ENCODE data around the gene CRIP2.

Gene CRIP2

DNA sequence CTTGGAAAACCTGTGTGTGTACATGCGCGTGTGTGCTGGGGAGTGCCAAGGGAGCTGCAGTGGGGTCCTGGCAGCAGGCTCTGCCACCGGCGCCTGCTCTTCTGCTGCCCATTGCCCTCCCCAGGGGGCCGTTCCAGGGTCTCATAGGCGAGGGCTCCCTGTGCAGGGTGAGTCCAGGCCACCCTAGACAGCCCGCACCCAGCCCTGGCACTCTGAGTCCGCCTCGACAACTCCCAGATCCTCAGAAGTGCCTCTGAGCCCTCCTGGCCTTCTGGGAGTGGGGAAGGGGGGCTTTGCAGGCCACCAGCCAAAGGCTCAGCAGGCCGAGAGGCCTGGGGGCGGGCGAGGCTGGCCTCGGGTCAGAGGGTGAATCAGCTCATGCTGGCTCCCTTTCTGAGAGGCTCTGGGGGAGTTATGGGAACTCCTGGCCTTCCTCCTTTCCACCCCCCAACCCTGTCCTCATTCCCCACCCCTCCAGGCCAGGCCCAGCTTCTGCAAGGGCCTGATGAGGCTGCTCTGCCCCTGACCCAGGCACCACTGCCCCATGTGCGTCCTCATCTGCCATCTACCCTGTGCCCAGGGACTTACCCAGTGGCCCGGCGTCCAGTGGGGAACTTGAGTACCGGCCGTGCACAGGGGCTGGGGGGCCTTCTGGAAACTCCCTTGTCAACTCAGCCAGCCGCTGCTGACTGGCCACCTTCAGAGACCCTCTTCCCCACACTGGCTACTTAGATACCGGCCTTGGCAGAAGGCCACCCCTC, 14.3 kb downstream of the CRIP2 start:
- H4K20me1 ChIP-seq, result peaks cover 0 to 43% (median 13%) of the 10 kb centered on the region in 11 experiments; a peak in 15 of 22 replicates
- H3K4me3 ChIP-seq, result peak overlapping the region in 8 of 10 experiments; percentile 66 to 76 (median 70); a peak in 10 of 20 replicates

DNA sequence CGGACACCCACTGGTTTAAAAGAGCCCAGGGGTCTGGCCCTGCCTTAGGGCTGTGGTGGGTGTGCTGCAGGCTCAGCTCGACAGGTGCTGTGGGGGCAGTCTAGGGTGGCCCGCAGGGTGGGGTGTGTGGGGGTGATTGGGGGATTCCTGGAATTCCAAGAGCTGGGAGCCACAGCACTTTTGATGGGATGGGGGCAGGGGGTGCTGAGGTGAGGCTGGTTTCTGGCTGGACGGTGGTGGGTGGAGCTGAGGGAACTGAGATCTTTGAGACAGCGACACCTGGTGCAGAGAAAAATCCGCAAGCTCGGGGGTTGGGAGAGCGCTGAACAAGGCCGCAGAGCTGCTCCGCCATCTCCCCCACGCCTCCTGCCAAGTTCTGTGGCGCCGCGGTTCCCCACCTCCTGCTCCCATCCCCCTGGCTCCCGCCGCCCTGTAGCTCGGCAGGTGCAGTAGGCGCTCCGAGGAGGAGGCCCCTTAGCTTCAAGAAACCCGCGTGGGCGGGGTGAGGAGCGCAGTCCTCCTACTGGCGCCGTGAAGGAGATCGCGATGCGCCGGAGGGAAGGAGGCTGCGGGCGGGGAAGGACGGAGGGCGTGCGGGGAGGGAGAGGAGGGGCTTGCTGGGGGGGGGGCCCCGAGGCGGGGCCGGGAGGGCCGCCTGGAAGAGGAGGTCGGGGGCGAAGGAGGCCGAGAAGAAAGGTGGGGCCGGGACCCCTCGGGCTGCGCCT, 15.1 kb downstream of the CRIP2 start:
- Histone ChIP-seq H3K9ac (peak overlapping the region; percentile 76 to 89 (median 85)), H3K36me3 (peaks cover 0 to 25% (median 0%) of the 10 kb centered on the region in 11 experiments; a peak in 8 of 22 replicates), H3K9me3 (replicated peaks in 1 of 11) (no peaks in the 10 kb centered on the region), H3K27me3 (peaks cover 26 to 40% (median 37%) of the 10 kb centered on the region in 11 experiments), H4K20me1 (peaks cover 0 to 46% (median 16%) of the 10 kb centered on the region in 11 experiments; a peak in 15 of 22 replicates), H3K27ac (peak overlapping the region; percentile 72 to 92 (median 78)), H3K4me3 (peak overlapping the region; percentile 64 to 76 (median 70)), H3K4me1 (peaks cover 45 to 66% (median 59%) of the 10 kb centered on the region in 10 experiments), H3K4me2 (peak overlapping the region; percentile 97 to 100 (median 100))
- TF ChIP-seq Cebpa-rat (IDR thresholded peaks at IDR 0.05), result no peak

More for the DNA sequence above, 14.3 kb downstream of the CRIP2 start:
- no peak for TF ChIP-seq Cebpa-rat (IDR thresholded peaks at IDR 0.05)
- no peaks in the 10 kb centered on the region for H3K9me3 ChIP-seq (replicated peaks in 1 of 11)
- peaks cover 0 to 18% (median 0%) of the 10 kb centered on the region in 11 experiments; a peak in 6 of 22 replicates for H3K36me3 ChIP-seq
- H3K27me3 ChIP-seq, result peaks cover 26 to 41% (median 37%) of the 10 kb centered on the region in 11 experiments
- H3K4me1 ChIP-seq, result peaks cover 49 to 74% (median 66%) of the 10 kb centered on the region in 10 experiments
- H3K9ac ChIP-seq, result peak overlapping the region in 9 of 11 experiments; percentile 5 to 87 (median 85); a peak in 15 of 22 replicates
- 0 out of 22 replicates have a peak overlapping the region, but pooled peaks of 1 of the 11 experiments have one; percentile 91 for H3K27ac ChIP-seq
- H3K4me2 ChIP-seq, result peak overlapping the region; percentile 97 to 100 (median 100)

DNA sequence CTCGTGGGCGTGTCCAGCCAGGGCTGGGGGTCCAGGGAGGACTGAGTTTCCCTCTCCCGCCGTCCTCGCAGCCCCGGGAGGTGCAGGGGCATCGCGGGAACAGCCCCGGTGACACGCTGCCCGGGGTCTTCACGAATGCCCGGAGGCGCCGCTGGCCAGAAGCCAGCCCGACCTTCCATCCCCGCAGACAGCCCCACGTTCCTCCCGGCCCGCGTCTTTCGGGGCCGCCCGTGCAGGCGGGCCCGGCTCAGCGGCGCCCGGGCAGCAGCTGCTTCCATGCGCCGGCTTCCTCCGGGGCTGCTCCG, 15.6 kb downstream of the CRIP2 start:
- Histone ChIP-seq H3K27me3 (peaks cover 23 to 37% (median 35%) of the 10 kb centered on the region in 11 experiments), H3K27ac (peak overlapping the region; percentile 72 to 92 (median 78)), H3K9ac (peak overlapping the region; percentile 76 to 89 (median 85))

DNA sequence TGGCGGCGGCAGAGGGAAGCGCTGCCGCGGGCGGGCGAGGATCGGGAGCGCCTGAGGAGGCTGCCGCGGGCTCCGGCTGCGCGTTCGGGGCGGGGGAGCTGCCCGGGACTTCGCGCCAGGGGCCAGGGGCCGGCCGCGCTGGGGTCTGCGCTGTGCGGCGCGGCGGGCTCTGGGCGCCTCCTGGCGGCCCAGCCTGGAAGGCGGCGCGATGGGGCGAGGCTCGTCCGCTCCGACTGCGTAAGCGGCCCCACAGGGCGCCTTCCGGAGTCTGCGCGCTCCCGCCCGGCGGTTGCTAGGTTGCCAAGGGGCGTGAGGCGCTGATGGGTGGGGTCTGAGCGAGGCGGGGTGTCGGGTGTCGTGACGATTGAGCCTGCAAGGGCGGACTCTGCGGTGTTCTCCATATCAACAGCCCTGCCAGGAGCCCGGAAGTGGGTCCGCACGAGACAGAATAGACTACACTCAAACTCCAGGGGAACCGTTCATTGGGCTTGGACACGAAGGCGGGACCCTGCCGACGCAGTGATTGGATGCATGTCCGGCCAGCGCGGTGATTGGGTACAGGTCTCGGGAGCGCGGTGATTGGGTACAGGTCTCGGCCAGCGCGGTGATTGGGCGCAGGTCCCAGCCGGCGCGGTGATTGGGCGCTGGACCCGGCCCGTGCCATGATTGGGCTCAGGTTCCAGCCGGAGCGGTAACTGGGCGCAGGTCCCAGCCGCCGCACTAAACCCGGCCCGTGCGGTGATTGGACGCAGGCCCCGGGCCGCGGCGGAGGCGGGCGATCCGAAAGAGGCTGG, 16.1 kb downstream of the CRIP2 start, which contains the start of gene TEDC1:
TSS of gene TEDC1 (plus strand) at position 675 of the 794 bp plus-strand sequence. CDS start 130 bp downstream, outside the sequence.
- H3K27me3 ChIP-seq, result peaks cover 17 to 31% (median 30%) of the 10 kb centered on the region in 11 experiments
- H3K4me3 ChIP-seq, result peak within 1 kb of the TSS; percentile 73 to 89 (median 81)
- H3K4me1 ChIP-seq, result peaks cover 36 to 56% (median 48%) of the 10 kb centered on the region in 10 experiments
- H4K20me1 ChIP-seq, result peaks cover 0 to 51% (median 22%) of the 10 kb centered on the region in 11 experiments; a peak in 16 of 22 replicates
- peaks cover 0 to 25% (median 0%) of the 10 kb centered on the region in 11 experiments; a peak in 10 of 22 replicates for H3K36me3 ChIP-seq
- H3K9me3 ChIP-seq (replicated peaks in 1 of 11), result no peaks in the 10 kb centered on the region
- peak within 1 kb of the TSS; percentile 86 to 94 (median 91) for H3K9ac ChIP-seq
- no peak for TF ChIP-seq Cebpa-rat (IDR thresholded peaks at IDR 0.05)
- H3K4me2 ChIP-seq, result peak within 1 kb of the TSS; percentile 97 to 100 (median 100)
- H3K27ac ChIP-seq, result peak within 1 kb of the TSS; percentile 72 to 96 (median 91)

More for the DNA sequence above, 15.6 kb downstream of the CRIP2 start:
- Histone ChIP-seq H3K4me1 (peaks cover 40 to 61% (median 53%) of the 10 kb centered on the region in 10 experiments), H4K20me1 (peaks cover 0 to 49% (median 19%) of the 10 kb centered on the region in 11 experiments; a peak in 16 of 22 replicates), H3K4me2 (peak overlapping the region; percentile 97 to 100 (median 100)), H3K36me3 (peaks cover 0 to 25% (median 0%) of the 10 kb centered on the region in 11 experiments; a peak in 10 of 22 replicates), H3K4me3 (peak overlapping the region; percentile 64 to 76 (median 70)), H3K9me3 (replicated peaks in 1 of 11) (no peaks in the 10 kb centered on the region)
- TF ChIP-seq Cebpa-rat (IDR thresholded peaks at IDR 0.05), result no peak

DNA sequence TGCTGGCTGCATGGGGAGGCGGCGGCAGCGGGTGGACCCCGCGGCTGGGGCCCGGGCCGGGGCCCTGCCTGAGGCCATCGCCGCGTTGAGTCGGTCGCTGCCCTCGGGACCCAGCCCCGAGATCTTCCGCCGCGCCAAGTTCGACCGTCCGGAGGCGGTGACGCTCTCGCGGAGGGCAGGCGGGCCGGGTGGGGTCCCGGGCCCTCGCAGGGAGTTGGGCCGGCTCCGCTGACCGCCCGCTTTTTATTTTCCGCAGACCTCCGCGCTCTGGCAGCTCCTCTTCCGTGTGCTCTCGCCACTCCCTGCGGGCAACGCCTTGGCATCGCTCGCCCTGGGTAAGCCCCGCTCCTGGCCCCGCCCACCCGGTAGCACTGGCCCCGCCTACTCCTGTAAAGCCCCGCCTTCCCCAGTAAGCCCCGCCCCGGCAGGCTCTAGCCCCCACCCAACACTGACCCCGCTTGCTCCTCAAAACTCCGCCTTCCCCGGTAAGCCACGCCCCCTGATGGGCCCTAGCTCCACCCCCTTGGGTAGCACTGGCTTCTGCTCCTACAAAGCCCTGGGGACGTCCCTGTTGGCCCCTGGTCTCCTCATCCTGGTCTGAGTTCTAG, 16.8 kb downstream of the CRIP2 start:
- peak overlapping the region; percentile 65 to 89 (median 81) for H3K4me3 ChIP-seq
- H3K9ac ChIP-seq, result peak overlapping the region; percentile 76 to 94 (median 91); a peak in 21 of 22 replicates
- H4K20me1 ChIP-seq, result peaks cover 0 to 47% (median 17%) of the 10 kb centered on the region in 11 experiments; a peak in 16 of 22 replicates
- H3K4me2 ChIP-seq, result peak overlapping the region; percentile 71 to 96 (median 86)
- peaks cover 10 to 24% (median 23%) of the 10 kb centered on the region in 11 experiments for H3K27me3 ChIP-seq
- TF ChIP-seq Cebpa-rat (IDR thresholded peaks at IDR 0.05), result no peak
- no peaks in the 10 kb centered on the region for H3K9me3 ChIP-seq (replicated peaks in 1 of 11)
- H3K4me1 ChIP-seq, result peaks cover 29 to 49% (median 41%) of the 10 kb centered on the region in 10 experiments
- peaks cover 0 to 28% (median 0%) of the 10 kb centered on the region in 11 experiments; a peak in 10 of 22 replicates for H3K36me3 ChIP-seq
- peak overlapping the region in 10 of 11 experiments; percentile 82 to 96 (median 92); a peak in 21 of 22 replicates for H3K27ac ChIP-seq

DNA sequence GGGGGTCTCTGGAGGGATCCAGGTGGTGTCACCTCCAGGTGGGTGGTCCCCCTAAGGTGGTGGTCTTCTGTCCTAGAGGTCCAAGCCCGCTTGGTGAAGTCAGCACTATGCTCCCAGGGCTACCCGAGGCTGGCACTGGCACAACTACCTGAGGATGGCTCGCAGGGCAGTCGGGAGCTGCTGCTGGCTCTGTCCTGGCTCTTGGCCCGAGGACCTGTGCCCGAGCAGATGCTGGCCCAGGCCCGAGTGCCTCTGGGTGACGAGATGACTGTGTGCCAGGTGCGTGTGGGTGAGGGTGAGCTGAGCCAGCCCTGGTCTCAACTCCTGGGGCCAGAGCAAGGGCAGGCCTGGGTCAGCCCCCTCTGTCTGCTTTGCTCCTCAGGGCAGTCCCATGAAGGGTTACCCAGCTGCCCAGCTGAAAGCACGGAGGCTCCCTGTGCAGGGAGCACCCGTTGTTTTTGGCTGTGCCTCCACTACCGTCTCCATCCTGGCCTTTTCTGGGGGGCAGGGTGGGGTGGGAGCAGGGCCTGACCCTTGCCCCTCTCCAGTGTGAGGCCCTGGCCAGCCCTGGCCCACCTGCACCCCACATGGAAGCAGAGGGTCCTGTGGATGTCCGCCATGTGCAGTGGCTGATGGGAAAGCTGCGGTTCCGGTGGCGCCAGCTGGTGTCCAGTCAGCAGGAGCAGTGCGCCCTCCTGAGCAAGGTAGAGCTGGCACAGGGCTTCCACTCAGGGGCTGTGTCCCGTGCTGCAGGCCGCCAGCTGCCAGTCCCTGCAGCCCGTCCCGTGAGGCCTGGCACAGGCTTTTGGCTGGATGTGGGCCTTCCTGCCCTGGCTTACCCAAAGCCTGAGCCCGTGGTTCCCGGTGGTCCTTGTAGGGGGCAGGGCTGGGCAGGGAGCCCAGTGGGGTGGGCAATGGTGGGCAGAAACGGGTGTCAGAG, 17.7 kb downstream of the CRIP2 start:
- TF ChIP-seq Cebpa-rat (IDR thresholded peaks at IDR 0.05), result no peak
- Histone ChIP-seq H3K9ac (peak overlapping the region in 6 of 11 experiments; percentile 8 to 90 (median 22); a peak in 5 of 22 replicates), H3K4me2 (peak overlapping the region; percentile 34 to 96 (median 86); a peak in 20 of 22 replicates), H3K9me3 (replicated peaks in 1 of 11) (no peaks in the 10 kb centered on the region), H3K27ac (no peak overlapping the region; a peak in 2 of 22 replicates), H3K4me3 (peak overlapping the region in 9 of 10 experiments; percentile 74 to 89 (median 84); a peak in 13 of 20 replicates), H4K20me1 (peaks cover 0 to 55% (median 17%) of the 10 kb centered on the region in 11 experiments; a peak in 16 of 22 replicates), H3K36me3 (peaks cover 0 to 32% (median 0%) of the 10 kb centered on the region in 11 experiments; a peak in 10 of 22 replicates), H3K27me3 (peaks cover 2 to 16% (median 14%) of the 10 kb centered on the region in 11 experiments), H3K4me1 (peaks cover 21 to 40% (median 33%) of the 10 kb centered on the region in 10 experiments)
